A549 (cell line): ENCODE results near the gene TSPAN18. TPM values are rescaled to one million over a fixed set of nuclear protein-coding genes. Genes with fewer than 3 reads are reported as not detected.

Source experiments
- ATAC-seq, 2 experiments: fragments of 200-7000 bp in 1 of 2; fragments of >200 bp in 1 of 2; cut with Nextera tagmentation in 1 of 2; cut with Tn5 transposase in 1 of 2; 3 replicates each; pipeline versions ENCODE4 v1.8.0 to v1.9.1; 2018 to 2020; ENCODE audit warnings: mild to moderate bottlenecking in 1 of 2, moderate library complexity in 1 of 2
- CTCF ChIA-PET: fragments of 300-600 bp; sonication (Branson Sonifier 250); formaldehyde crosslinking; extraction: SDS; loops from one replicate; lab custom pipeline; 2021; ENCODE audit warnings: antibody characterized with exemption, inconsistent platforms; lab: Yijun Ruan, JAX
- POLR2A ChIA-PET: fragments of 350-600 bp; formaldehyde crosslinking; extraction: SDS; loops from one replicate; lab custom pipeline; 2021; ENCODE audit warnings: antibody characterized with exemption, inconsistent platforms; lab: Yijun Ruan, JAX
- DNase-seq, 2 experiments: peaks; one replicate each; pipeline versions ENCODE4 v3.0.0 to v3.0.0-alpha.2; 2011 to 2016; ENCODE audit warnings: low read depth in 1 of 2, low spot score in 1 of 2
- FAIRE-seq: peaks from 2 replicates; lab custom pipeline; 2011; peaks lifted over from hg19 to GRCh38; lab: Jason Lieb, UNC
- H3K27ac ChIP-seq, 2 experiments: fragments of >200 bp; sonication (Bioruptor Twin); formaldehyde crosslinking; 3 replicates each; pipeline ENCODE4 v1.5.1; 2016 to 2017
- H3K4me1 ChIP-seq: fragments of >200 bp; sonication (Bioruptor Twin); formaldehyde crosslinking; 3 replicates; pipeline ENCODE4 v1.6.1; 2016
- H3K4me2 ChIP-seq: fragments of >200 bp; sonication (Bioruptor Twin); formaldehyde crosslinking; 3 replicates; pipeline ENCODE4 v1.6.1; 2016
- H3K4me3 ChIP-seq: fragments of >200 bp; sonication (Bioruptor Twin); formaldehyde crosslinking; 3 replicates; pipeline ENCODE4 v1.5.1; 2016
- H3K9me3 ChIP-seq: fragments of >200 bp; sonication (Bioruptor Twin); formaldehyde crosslinking; 3 replicates; pipeline ENCODE4 v1.6.1; 2016
- BHLHE40 ChIP-seq: IDR thresholded peaks from 2 replicates; pipeline ENCODE4 v1.6.1; 2012; ENCODE audit warnings: low read depth, low read length, inconsistent platforms
- CBX8 ChIP-seq: fragments of 200-600 bp; sonication (generic); IDR thresholded peaks from 2 replicates; pipeline ENCODE4 v1.6.1; 2016
- CEBPB ChIP-seq, 2 experiments: fragments of >200 bp in 1 of 2; sonication (Bioruptor Twin) in 1 of 2; formaldehyde crosslinking in 1 of 2; IDR thresholded peaks; 2 replicates each; pipeline ENCODE4 v1.6.1; 2012 to 2016
- CHD4 ChIP-seq: fragments of 200-600 bp; sonication (generic); IDR thresholded peaks from 2 replicates; pipeline ENCODE4 v1.6.1; 2016; ENCODE audit warnings: antibody characterized with exemption, mild to moderate bottlenecking, borderline replicate concordance
- EHF ChIP-seq: fragments of 250-450 bp; sonication (Bioruptor Pico); IDR thresholded peaks from 2 replicates; pipeline ENCODE4 v1.5.0; 2020; ENCODE audit warnings: mild to moderate bottlenecking
- EHMT2 ChIP-seq: fragments of 200-600 bp; sonication (generic); IDR thresholded peaks from 2 replicates; pipeline ENCODE4 v1.6.1; 2016; ENCODE audit warnings: antibody characterized with exemption, low read depth, mild to moderate bottlenecking, moderate library complexity
- EP300 ChIP-seq, 2 experiments: fragments of >200 bp; sonication (Bioruptor Twin); formaldehyde crosslinking; IDR thresholded peaks; 2 replicates in 1 of 2; 3 replicates in 1 of 2; pipeline ENCODE4 v1.6.1; 2016 to 2017
- HMGXB4 ChIP-seq: fragments of 250-450 bp; sonication (Bioruptor Pico); IDR thresholded peaks from 2 replicates; pipeline ENCODE4 v1.5.0; 2021; ENCODE audit warnings: mild to moderate bottlenecking, moderate library complexity, borderline replicate concordance
- KDM1A ChIP-seq: fragments of 200-600 bp; sonication (generic); IDR thresholded peaks from 2 replicates; pipeline ENCODE4 v1.6.1; 2016; ENCODE audit warnings: low read depth, mild to moderate bottlenecking
- KDM5A ChIP-seq: fragments of 200-600 bp; sonication (generic); IDR thresholded peaks from 2 replicates; pipeline ENCODE4 v1.6.1; 2016; ENCODE audit warnings: antibody characterized with exemption, mild to moderate bottlenecking
- MAFK ChIP-seq: fragments of 450-650 bp; IDR thresholded peaks from 2 replicates; pipeline ENCODE4 v1.6.1; 2014; ENCODE audit not compliant: partially characterized antibody
- NPAS2 ChIP-seq: fragments of 250-450 bp; sonication (Bioruptor Pico); IDR thresholded peaks from 2 replicates; pipeline ENCODE4 v1.8.0; 2022; ENCODE audit warnings: mild to moderate bottlenecking, moderate library complexity, borderline replicate concordance
- NR3C1 ChIP-seq: fragments of >200 bp; sonication (Bioruptor Twin); formaldehyde crosslinking; IDR thresholded peaks from 3 replicates; pipeline ENCODE4 v1.6.1; 2017
- PBX3 ChIP-seq: IDR thresholded peaks from 2 replicates; pipeline ENCODE4 v1.6.1; 2012
- PHF8 ChIP-seq: fragments of 200-600 bp; sonication (generic); IDR thresholded peaks from 2 replicates; pipeline ENCODE4 v1.6.1; 2016; ENCODE audit warnings: low read depth, mild to moderate bottlenecking, antibody characterized with exemption, moderate library complexity, borderline replicate concordance
- POLR2AphosphoS2 ChIP-seq: conservative IDR thresholded peaks from 2 replicates; pipeline ENCODE4 v1.6.1; 2012; ENCODE audit warnings: low read length, improper control_type of control experiment, inconsistent platforms
- RAD21 ChIP-seq, 2 experiments: fragments of >200 bp in 1 of 2; sonication (Bioruptor Twin) in 1 of 2; formaldehyde crosslinking in 1 of 2; IDR thresholded peaks in 1 of 2; conservative IDR thresholded peaks in 1 of 2; 2 replicates in 1 of 2; 3 replicates in 1 of 2; pipeline ENCODE4 v1.6.1; 2012 to 2018; ENCODE audit warnings: inconsistent platforms in 1 of 2
- RARB ChIP-seq: fragments of 250-450 bp; sonication (Bioruptor Pico); IDR thresholded peaks from 2 replicates; pipeline ENCODE4 v1.8.0; 2021; ENCODE audit warnings: mild to moderate bottlenecking, moderate library complexity
- SMC3 ChIP-seq: fragments of >200 bp; sonication (Bioruptor Twin); formaldehyde crosslinking; IDR thresholded peaks from 3 replicates; pipeline ENCODE4 v1.6.1; 2018; ENCODE audit warnings: inconsistent platforms
- SREBF2 ChIP-seq: fragments of 450-650 bp; IDR thresholded peaks from 2 replicates; pipeline ENCODE4 v1.6.1; 2014; ENCODE audit warnings: mild to moderate bottlenecking, moderate library complexity
- ZC3H11A ChIP-seq: fragments of 450-650 bp; IDR thresholded peaks from 2 replicates; pipeline ENCODE4 v1.6.1; 2014; ENCODE audit warnings: antibody characterized with exemption, mild to moderate bottlenecking
- ZFP36 ChIP-seq: fragments of 450-650 bp; IDR thresholded peaks from 2 replicates; pipeline ENCODE4 v1.6.1; 2014; ENCODE audit warnings: borderline replicate concordance; ENCODE audit not compliant: partially characterized antibody
- WGBS: methylation state at CpG from one replicate; pipeline ENCODE4 v1.1.6; 2017; ENCODE audit errors: missing lambda C conversion rate; 5-methylcytosine and 5-hydroxymethylcytosine counted together
- polyA plus RNA-seq, 4 experiments: library from polyadenylated mRNA; depleted of rRNA in 3 of 4; stranded (reverse); fragments of >200 nt; fragmentation: RNase III in 1 of 4; extraction: RNeasy Plus Mini Kit Qiagen cat#74134 plus additional on column Dnase treatment in 1 of 4; gene quantifications; 2 replicates in 3 of 4; 3 replicates in 1 of 4; pipeline ENCODE4 v1.2.3, GENCODE V29; 2011 to 2017
- TF ChIP-seq, protein P1 (sequence below): fragments of >200 bp; sonication (Bioruptor Twin); formaldehyde crosslinking; IDR thresholded peaks from 3 replicates; pipeline ENCODE4 v1.6.1; 2016
- TF ChIP-seq, protein P2 (sequence below): fragments of 150-350 bp; IDR thresholded peaks from 2 replicates; pipeline ENCODE4 v1.6.1; 2014; ENCODE audit warnings: low read depth, mild to moderate bottlenecking, low read length

The TSPAN18 gene
- polyA plus RNA-seq, 2 of the 4 experiments (the other 2 are of a cell fraction): 0.81 to 4.5 TPM

- Histone ChIP-seq H3K27ac (peak overlapping the region in 1 of 2 experiments; percentile 15; a peak in 2 of 6 replicates), H3K9me3 (no peaks in the 10 kb centered on the region), H3K4me2 (peak overlapping the region; percentile 32; the same call in 2 of the 3 replicates), H3K4me1 (peaks cover 22% of the 10 kb centered on the region), H3K4me3 (no peak overlapping the region)
- ATAC-seq (no peak), DNase-seq (no peak), FAIRE-seq (no peak)
- WGBS: 76% methylated on average over 13 of the region's 13 CpGs
- CTCF ChIA-PET: interaction anchor here (0.9 to 2.9 kb wide), 6 partner anchors 8 to 269 kb away, joined by 3 to 25 read pairs (median 4); no protein-coding TSS in a partner anchor
- POLR2A ChIA-PET: no interaction called here
- TF ChIP-seq PBX3 (no peak), BHLHE40 (no peak), EHF (CRISPR knock-in tag) (no peak), EHMT2 (no peak), KDM5A (no peak), PHF8 (no peak), HMGXB4 (no peak), ZFP36 (no peak), SREBF2 (no peak), ZC3H11A (no peak), RARB (CRISPR knock-in tag) (no peak), POLR2AphosphoS2 (no peak), EP300 (IDR thresholded peaks at IDR 0.05) (no peak), SMC3 (no peak), CHD4 (no peak), NR3C1 (no peak), CEBPB (IDR thresholded peaks at IDR 0.05) (no peak), RAD21 (conservative IDR thresholded peaks at IDR 0.05 in 1 of 2, IDR thresholded peaks at IDR 0.05 in 1 of 2) (no peak)
- TF ChIP-seq, protein P1, sequence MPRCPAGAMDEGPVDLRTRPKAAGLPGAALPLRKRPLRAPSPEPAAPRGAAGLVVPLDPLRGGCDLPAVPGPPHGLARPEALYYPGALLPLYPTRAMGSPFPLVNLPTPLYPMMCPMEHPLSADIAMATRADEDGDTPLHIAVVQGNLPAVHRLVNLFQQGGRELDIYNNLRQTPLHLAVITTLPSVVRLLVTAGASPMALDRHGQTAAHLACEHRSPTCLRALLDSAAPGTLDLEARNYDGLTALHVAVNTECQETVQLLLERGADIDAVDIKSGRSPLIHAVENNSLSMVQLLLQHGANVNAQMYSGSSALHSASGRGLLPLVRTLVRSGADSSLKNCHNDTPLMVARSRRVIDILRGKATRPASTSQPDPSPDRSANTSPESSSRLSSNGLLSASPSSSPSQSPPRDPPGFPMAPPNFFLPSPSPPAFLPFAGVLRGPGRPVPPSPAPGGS: no peak
- TF ChIP-seq, protein P2, sequence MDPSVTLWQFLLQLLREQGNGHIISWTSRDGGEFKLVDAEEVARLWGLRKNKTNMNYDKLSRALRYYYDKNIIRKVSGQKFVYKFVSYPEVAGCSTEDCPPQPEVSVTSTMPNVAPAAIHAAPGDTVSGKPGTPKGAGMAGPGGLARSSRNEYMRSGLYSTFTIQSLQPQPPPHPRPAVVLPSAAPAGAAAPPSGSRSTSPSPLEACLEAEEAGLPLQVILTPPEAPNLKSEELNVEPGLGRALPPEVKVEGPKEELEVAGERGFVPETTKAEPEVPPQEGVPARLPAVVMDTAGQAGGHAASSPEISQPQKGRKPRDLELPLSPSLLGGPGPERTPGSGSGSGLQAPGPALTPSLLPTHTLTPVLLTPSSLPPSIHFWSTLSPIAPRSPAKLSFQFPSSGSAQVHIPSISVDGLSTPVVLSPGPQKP: no peak
These were observed 159.4 kb downstream of the TSPAN18 start for GRCh38 chr11:44885919-44886789.

- ATAC-seq (peak; percentile 48 to 65; a peak in 3 of 6 replicates), DNase-seq (no peak), FAIRE-seq (no peak)
- TF ChIP-seq, protein P2: no peak
- no peak for TF ChIP-seq SMC3
- TF ChIP-seq RAD21 (conservative IDR thresholded peaks at IDR 0.05 in 1 of 2, IDR thresholded peaks at IDR 0.05 in 1 of 2): no peak
- no peak for TF ChIP-seq RARB (CRISPR knock-in tag)
- no peak for TF ChIP-seq SREBF2
- no peak for TF ChIP-seq NPAS2
- TF ChIP-seq CBX8: no peak
- no peak for TF ChIP-seq PBX3
- no peak for TF ChIP-seq PHF8
- no peak for TF ChIP-seq EHF (CRISPR knock-in tag)
- TF ChIP-seq MAFK: no peak
- TF ChIP-seq KDM1A: no peak
- H3K9me3 ChIP-seq: no peaks in the 10 kb centered on the region
- peak overlapping the region in 1 of 2 experiments; percentile 15; a peak in 2 of 6 replicates for H3K27ac ChIP-seq
- CTCF ChIA-PET: interaction anchor here (0.7 to 2.1 kb wide), 5 partner anchors 24 to 270 kb away, joined by 3 to 6 read pairs (median 4); no protein-coding TSS in a partner anchor
- peaks cover 22% of the 10 kb centered on the region for H3K4me1 ChIP-seq
- POLR2A ChIA-PET: no interaction called here
- no peak overlapping the region for H3K4me3 ChIP-seq
- WGBS: 45% methylated on average over 3 of the region's 3 CpGs
- H3K4me2 ChIP-seq: peak overlapping the region; percentile 32; the same call in 2 of the 3 replicates
These were observed 160.0 kb downstream of the TSPAN18 start for GRCh38 chr11:44886790-44887140.
